T-helper 2 cell treated with Interferon-gamma antibody and Interleukin-4, amounts not matched to agents 100 ng/mL and 5 ng/mL, for 36 hours (primary cell): ENCODE data around the gene OR52J3. TPM values are rescaled to one million over a fixed set of nuclear protein-coding genes. Genes with fewer than 3 reads are reported as not detected.
"Not testable (repeated sequence)": the region's sequence is repeated elsewhere in the genome, so short reads cannot be mapped to it uniquely, and the experiment has no call there.

Experiments
- intact Hi-C: fragments of 100-400 bp; cut with micrococcal nuclease; formaldehyde crosslinking; loops from one replicate; pipeline ENCODE4 v1.15.1; 2023
- total RNA-seq: library from RNA; stranded (reverse); gene quantifications from 2 replicates; pipeline ENCODE4 v1.2.3, GENCODE V29; 2022

OR52J3 gene
- total RNA-seq, result not detected in 2 replicates

DNA sequence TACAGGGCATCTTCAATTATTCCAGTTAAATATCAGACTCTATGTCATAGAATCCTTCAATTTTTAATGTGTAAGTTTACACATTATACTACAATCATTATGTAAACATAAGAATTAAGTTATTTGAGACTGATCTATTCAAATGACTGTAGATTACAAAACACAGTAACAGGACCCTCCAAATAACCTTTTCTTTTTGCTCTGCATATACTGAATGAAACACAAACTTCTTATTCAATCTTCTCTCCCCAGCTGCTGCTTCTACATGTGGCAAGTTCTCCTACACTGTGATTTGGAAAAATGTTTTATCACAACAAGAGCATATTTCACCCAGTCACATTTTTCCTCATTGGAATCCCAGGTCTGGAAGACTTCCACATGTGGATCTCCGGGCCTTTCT is at the start of gene OR52J3:
Gene OR52J3 (plus strand): TSS at position 301 of the 400 bp plus-strand sequence. CDS start 0 bp downstream, at position 301.
- intact Hi-C loops, result no loop called here

GRCh38 chr11:5004424-5005274 is 41.7 kb upstream of the OR52J3 start:
- intact Hi-C loops, result loop anchor here (2.0 to 5.0 kb wide), 2 partner anchors 368 to 817 kb away; partner anchors contain the start of gene OR51D1

GRCh38 chr11:5007561-5007960 is 38.8 kb upstream of the OR52J3 start:
- intact Hi-C loops, result no loop called here

DNA sequence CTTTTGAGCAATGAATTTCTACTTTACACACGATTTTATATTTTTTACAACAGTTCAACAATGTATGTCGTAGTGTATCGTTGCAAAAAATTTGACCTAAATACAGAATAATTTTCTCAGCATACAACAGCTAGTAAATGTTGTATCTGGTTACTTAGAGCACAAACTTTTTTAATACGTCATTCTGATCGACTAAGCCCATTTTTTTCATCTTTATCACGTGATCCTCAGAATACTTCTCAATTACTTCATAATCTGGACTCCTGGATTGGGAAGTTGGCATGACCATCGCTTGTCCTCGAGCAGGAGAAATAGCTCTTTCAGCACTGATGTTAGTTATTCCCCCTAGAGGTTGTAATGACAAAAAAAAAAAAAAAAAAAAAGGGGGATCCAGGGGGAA is 35.1 kb upstream of the OR52J3 start:
- intact Hi-C loops, result no loop called here

- intact Hi-C loops, result no loop called here
Observed at GRCh38 chr11:5013012-5013411, 33.3 kb upstream of the OR52J3 start.

- intact Hi-C loops, result no loop called here
Observed at GRCh38 chr11:5021996-5022395, 24.3 kb upstream of the OR52J3 start.

GRCh38 chr11:5036669-5037068 is 9.7 kb upstream of the OR52J3 start:
- intact Hi-C loops, result no loop called here

DNA sequence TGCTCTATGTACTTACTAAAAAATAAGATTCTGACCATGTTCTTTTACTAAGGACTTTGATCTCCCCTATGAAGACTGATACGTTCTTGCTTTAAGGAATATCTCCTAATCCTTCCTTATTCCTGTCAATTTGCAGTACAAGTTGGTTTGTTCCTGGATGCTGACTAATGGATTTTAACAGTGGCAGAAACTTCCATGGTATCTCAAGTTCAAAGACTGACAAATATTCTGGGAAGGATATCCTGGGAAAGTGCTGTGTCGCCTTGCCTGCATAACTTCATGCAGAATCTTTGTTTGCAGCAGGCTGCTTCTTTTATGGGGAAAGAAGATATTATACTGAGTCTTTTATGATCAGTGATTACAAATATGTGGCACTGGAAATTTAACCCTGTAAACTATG is 8.4 kb upstream of the OR52J3 start:
- intact Hi-C loops, result no loop called here

DNA sequence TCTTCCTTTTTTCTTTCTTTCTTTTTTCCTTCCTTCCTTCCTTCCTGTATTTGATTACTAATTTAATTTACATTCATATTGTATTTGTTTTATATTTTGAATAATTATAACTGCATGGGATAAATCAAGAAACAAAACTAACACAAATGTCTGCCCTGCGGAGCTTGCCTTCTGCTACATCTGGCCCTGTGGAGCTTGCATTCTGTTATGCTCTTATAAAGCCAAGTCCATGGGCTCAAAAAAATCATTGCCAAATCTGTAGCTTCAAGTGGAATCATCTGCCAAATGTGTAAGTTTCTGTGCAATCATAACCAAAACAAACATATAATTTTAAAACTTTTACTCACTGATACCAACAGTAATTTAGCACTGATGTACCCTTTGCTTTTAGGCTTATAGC is 8.0 kb upstream of the OR52J3 start:
- intact Hi-C loops, result no loop called here

DNA sequence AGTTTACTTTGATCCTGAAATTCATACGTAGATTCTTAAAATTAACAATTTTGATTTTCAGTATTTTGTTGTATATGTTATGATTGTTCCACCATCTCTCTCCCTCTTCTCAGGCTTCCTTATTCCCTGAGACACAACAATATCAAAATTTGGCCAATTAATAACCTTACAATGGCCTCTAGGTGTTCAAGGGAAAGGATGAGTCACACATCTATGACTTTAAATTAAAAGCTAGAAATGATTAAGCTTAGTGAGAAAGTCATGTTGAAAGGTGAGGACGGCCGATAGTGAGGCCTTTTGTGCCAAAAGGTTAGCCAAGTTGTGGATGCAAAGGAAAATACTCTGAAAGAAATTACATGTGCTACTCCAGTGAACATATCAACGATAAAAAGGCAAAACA is 5.5 kb upstream of the OR52J3 start:
- intact Hi-C loops, result no loop called here

DNA sequence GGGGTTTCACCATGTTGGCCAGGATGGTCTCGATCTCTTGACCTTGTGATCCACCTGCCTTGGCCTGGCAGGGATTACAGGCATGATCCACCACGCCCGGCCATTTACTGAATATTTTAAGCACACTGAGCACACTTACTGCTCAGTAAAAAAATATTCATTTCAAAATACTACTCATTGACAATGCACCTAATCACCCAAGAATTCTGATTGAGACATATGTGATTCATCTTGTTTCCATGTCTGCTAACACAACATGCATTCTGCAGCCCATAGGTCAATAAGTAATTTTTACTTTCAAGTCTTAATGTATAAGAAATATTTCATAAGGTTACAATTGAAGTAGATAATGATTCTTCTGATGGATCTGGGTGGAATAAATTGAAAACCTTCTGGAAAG is 4.2 kb upstream of the OR52J3 start:
- intact Hi-C loops, result no loop called here

DNA sequence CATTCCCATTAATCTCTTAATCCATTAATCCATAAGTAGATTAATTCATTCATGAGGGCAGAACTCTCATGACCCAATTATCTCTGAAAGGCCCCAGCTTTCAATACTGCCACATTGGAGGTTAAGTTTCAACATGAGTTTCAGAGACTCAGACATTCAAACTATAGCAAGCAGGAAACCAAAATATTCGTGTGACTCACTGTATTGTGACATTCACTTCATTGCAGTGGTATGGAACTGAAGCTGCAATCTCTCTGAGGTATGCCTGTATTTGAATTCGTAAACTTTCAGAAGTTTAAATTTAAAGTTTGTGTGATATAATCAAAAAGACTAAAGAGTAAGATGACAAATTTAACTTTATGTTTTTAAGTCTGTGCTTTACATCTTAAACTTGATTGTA is 2.9 kb upstream of the OR52J3 start:
- intact Hi-C loops, result no loop called here

GRCh38 chr11:5046754-5047330 is 516 bp downstream of the OR52J3 start:
- intact Hi-C loops, result no loop called here

DNA sequence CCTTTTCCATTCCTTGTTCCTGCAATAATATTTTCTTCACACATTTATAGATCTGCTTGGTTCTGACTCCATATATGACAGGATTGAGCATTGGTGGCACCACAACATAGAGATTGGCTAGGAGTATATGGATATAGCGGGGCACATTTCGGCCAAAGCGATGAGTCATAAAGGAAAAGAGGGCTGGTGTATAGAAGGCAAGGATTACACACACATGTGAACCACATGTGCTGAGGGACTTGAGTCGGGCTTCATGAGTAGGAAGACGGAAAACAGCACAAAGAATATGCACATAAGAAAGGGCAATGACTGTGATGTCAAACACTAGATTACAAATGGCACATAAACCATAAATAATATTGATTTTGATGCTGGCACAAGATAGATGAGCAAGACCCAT is 12.4 kb downstream of the OR52J3 start:
- intact Hi-C loops, result not testable (repeated sequence)

- intact Hi-C loops, result no loop called here
Observed at GRCh38 chr11:5059391-5059790, 13.1 kb downstream of the OR52J3 start, which contains the start of gene OR52E2. OR52E2 (minus strand) TSS chr11:5059627; CDS start chr11:5059627, 0 bp downstream.

GRCh38 chr11:5065027-5065426 is 18.7 kb downstream of the OR52J3 start:
- intact Hi-C loops, result no loop called here

DNA sequence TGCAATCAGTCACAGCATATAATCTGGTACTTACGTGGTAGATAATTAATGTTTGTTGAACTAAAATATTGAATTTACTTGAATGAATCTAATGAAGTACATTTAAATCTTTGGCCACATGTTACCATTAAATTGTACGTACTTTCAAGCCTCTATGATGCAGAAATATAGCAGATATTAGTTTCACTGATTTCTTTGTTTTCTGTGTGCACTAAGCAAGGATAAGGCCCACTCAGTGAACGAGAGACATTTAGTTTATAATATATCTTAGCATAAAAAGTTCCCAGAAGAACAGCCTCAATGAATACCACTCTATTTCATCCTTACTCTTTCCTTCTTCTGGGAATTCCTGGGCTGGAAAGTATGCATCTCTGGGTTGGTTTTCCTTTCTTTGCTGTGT is 22.9 kb downstream of the OR52J3 start, which contains the start of gene OR52E1:
Gene OR52E1 (plus strand): TSS at position 301 of the 400 bp plus-strand sequence.
- intact Hi-C loops, result no loop called here

DNA sequence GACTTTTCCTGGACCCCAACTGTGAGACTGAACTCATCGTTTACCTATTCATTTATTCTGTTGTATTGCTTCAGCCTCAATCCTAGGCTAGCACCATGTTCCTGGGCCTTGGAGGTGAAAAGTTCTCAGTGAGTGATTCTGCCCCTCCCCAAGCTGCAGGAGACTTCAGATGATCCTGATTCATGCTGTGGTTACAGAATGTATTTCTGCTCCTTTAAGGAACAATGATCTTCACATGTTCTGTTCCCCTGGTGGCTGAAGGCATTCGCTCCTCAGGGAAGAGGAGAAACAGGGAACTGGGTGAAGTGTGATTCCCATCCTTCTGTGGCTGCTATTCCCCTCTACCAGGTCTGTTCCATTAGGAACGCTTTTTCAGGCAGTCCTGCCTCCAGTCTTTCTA is 25.5 kb downstream of the OR52J3 start:
- intact Hi-C loops, result no loop called here

- intact Hi-C loops, result no loop called here
Observed at GRCh38 chr11:5081405-5081804, 35.1 kb downstream of the OR52J3 start.

GRCh38 chr11:5083602-5084001 is 37.3 kb downstream of the OR52J3 start:
- intact Hi-C loops, result no loop called here

- intact Hi-C loops, result no loop called here
Observed at GRCh38 chr11:5088556-5088955, 42.2 kb downstream of the OR52J3 start.

DNA sequence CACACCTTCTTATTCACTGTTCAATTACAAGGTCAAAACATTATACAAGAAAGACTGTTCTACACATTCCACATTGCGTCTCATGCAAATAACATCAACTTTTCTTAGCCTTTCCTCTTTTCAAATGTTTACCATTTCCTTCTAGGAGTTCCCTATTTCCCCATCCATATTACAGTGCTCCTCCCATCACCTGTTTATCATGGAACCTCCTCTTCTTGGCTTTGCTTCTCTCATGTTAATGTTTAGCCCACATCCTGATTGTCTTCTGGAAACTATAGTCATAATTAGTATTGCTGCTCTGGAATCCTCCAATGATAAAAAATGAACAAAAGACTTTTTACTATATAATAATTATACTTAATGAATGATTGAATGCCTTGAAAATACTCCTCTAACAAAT is 44.3 kb downstream of the OR52J3 start:
- intact Hi-C loops, result no loop called here
